ENCODE results near the gene POLR1B. TPM values are rescaled to one million over a fixed set of nuclear protein-coding genes. Genes with fewer than 3 reads are reported as not detected.
"Not testable (repeated sequence)": the region's sequence is repeated elsewhere in the genome, so short reads cannot be mapped to it uniquely, and the experiment has no call there.

POLR1B gene
- total and polyA plus RNA-seq, 4 donors: 6.5 to 23.8 (median 10.8) TPM

GRCh38 chr2:112614201-112614840 lies 72.1 kb downstream of the POLR1B start:
- no peaks in the 10 kb centered on the region for H3K36me3 ChIP-seq (ENCODE audit: control insufficient read depth in 4 of 4, insufficient read depth in 3 of 4, low read depth in 1 of 4, low read length in 3 of 4)
- WGBS: 77% methylated on average over 13 of the region's 13 CpGs
- DNase-seq (ENCODE audit: low spot score): no peak
- no peak overlapping the region for H3K9ac ChIP-seq (ENCODE audit: low read depth in 1 of 2, low read length in 2 of 2)
- TF ChIP-seq EGR1 (IDR thresholded peaks at IDR 0.05; ENCODE audit: low read depth in 2 of 2): no peak
- TF ChIP-seq TAF1 (conservative IDR thresholded peaks at IDR 0.05): no peak
- TF ChIP-seq JUND (IDR thresholded peaks at IDR 0.05): no peak
- TF ChIP-seq FOXA1 (IDR thresholded peaks at IDR 0.05): no peak
- no peak overlapping the region for H3K27ac ChIP-seq (ENCODE audit: low read depth in 1 of 2, low read length in 2 of 2)
- H3K27me3 ChIP-seq (ENCODE audit: control insufficient read depth in 4 of 4, insufficient read depth in 4 of 4, low read length in 3 of 4): no peaks in the 10 kb centered on the region
- H3K4me3 ChIP-seq (ENCODE audit: low read depth in 1 of 3, low read length in 3 of 3): no peak overlapping the region
- no peaks in the 10 kb centered on the region for H3K9me3 ChIP-seq (ENCODE audit: control insufficient read depth in 4 of 4, low read length in 3 of 4)
- H3K4me1 ChIP-seq (ENCODE audit: control insufficient read depth in 4 of 4, insufficient read depth in 4 of 4, low read length in 3 of 4): no peaks in the 10 kb centered on the region

GRCh38 chr2:112615051-112615450 lies 72.8 kb downstream of the POLR1B start:
- Histone ChIP-seq H3K4me3 (ENCODE audit: low read depth in 1 of 3, low read length in 3 of 3) (no peak overlapping the region), H3K27me3 (ENCODE audit: control insufficient read depth in 4 of 4, insufficient read depth in 4 of 4, low read length in 3 of 4) (no peaks in the 10 kb centered on the region), H3K4me1 (ENCODE audit: control insufficient read depth in 4 of 4, insufficient read depth in 4 of 4, low read length in 3 of 4) (no peaks in the 10 kb centered on the region), H3K27ac (ENCODE audit: low read depth in 1 of 2, low read length in 2 of 2) (no peak overlapping the region), H3K9me3 (ENCODE audit: control insufficient read depth in 4 of 4, low read length in 3 of 4) (no peaks in the 10 kb centered on the region), H3K36me3 (ENCODE audit: control insufficient read depth in 4 of 4, insufficient read depth in 3 of 4, low read depth in 1 of 4, low read length in 3 of 4) (no peaks in the 10 kb centered on the region), H3K9ac (ENCODE audit: low read depth in 1 of 2, low read length in 2 of 2) (no peak overlapping the region)
- no peak for TF ChIP-seq HNF4A (conservative IDR thresholded peaks at IDR 0.05)
- TF ChIP-seq CTCF (IDR thresholded peaks at IDR 0.05; ENCODE audit: low read depth, low read length, missing input control): no peak
- TF ChIP-seq RXRA (IDR thresholded peaks at IDR 0.05): no peak
- no peak for TF ChIP-seq RAD21 (IDR thresholded peaks at IDR 0.05)
- no peak for TF ChIP-seq REST (IDR thresholded peaks at IDR 0.05)
- TF ChIP-seq YY1 (IDR thresholded peaks at IDR 0.05): no peak
- no peak for TF ChIP-seq TAF1 (conservative IDR thresholded peaks at IDR 0.05)
- TF ChIP-seq SP1 (IDR thresholded peaks at IDR 0.05): no peak
- TF ChIP-seq EGR1 (IDR thresholded peaks at IDR 0.05; ENCODE audit: low read depth in 2 of 2): no peak
- TF ChIP-seq GABPA (IDR thresholded peaks at IDR 0.05 in 1 of 2, conservative IDR thresholded peaks at IDR 0.05 in 1 of 2): no peak
- TF ChIP-seq JUND (IDR thresholded peaks at IDR 0.05): no peak
- no peak for TF ChIP-seq ATF3 (IDR thresholded peaks at IDR 0.05)
- no peak for TF ChIP-seq NR2F2 (IDR thresholded peaks at IDR 0.05)
- TF ChIP-seq FOXA1 (IDR thresholded peaks at IDR 0.05): no peak
- TF ChIP-seq HNF4G (IDR thresholded peaks at IDR 0.05): no peak
- DNase-seq (ENCODE audit: low spot score): no peak
- 97% methylated on average over 8 of the region's 8 CpGs for WGBS

- H3K9ac ChIP-seq (ENCODE audit: low read depth in 1 of 2, low read length in 2 of 2); H3K9me3 ChIP-seq (ENCODE audit: control insufficient read depth in 4 of 4, low read length in 3 of 4); H3K4me1 ChIP-seq (ENCODE audit: control insufficient read depth in 4 of 4, insufficient read depth in 4 of 4, low read length in 3 of 4); H3K27me3 ChIP-seq (ENCODE audit: control insufficient read depth in 4 of 4, insufficient read depth in 4 of 4, low read length in 3 of 4); H3K36me3 ChIP-seq (ENCODE audit: control insufficient read depth in 4 of 4, insufficient read depth in 3 of 4, low read depth in 1 of 4, low read length in 3 of 4); H3K27ac ChIP-seq (ENCODE audit: low read depth in 1 of 2, low read length in 2 of 2); DNase-seq (ENCODE audit: low spot score); H3K4me3 ChIP-seq (ENCODE audit: low read depth in 1 of 3, low read length in 3 of 3): not testable (repeated sequence)
- WGBS: 84% methylated on average over 2 of the region's 2 CpGs
Measured at GRCh38 chr2:112615798-112616197, 73.5 kb downstream of the POLR1B start.
